Activated CD4-positive, alpha-beta T cell treated with anti-CD3 and anti-CD28 coated beads, Interleukin-2, amount 10 ng/mL, durations not matched to agents 7 days and 5 days (primary cell): Measurements from ENCODE around the gene HEMK1. TPM values are rescaled to one million over a fixed set of nuclear protein-coding genes. Genes with fewer than 3 reads are reported as not detected.

Source experiments
- CTCF ChIA-PET: fragments of 350-600 bp; sonication (Branson Sonifier 250); formaldehyde crosslinking; loops from one replicate; lab custom pipeline; 2021; ENCODE audit warnings: antibody characterized with exemption; lab: Charles Lee
- POLR2A ChIA-PET: fragments of 350-600 bp; sonication (Branson Sonifier 250); formaldehyde crosslinking; loops from one replicate; lab custom pipeline; 2021; ENCODE audit warnings: antibody characterized with exemption; lab: Charles Lee
- DNase-seq: peaks from one replicate; pipeline ENCODE4 v3.0.0-alpha.2; 2020
- H3K27ac Mint-ChIP-seq: one replicate; pipeline ENCODE4 v1.8.0; 2021; ENCODE audit warnings: mild to moderate bottlenecking, moderate library complexity, mixed read lengths
- H3K27me3 Mint-ChIP-seq: one replicate; pipeline ENCODE4 v1.8.0; 2021; ENCODE audit warnings: mixed read lengths
- H3K36me3 Mint-ChIP-seq: one replicate; pipeline ENCODE4 v1.8.0; 2021; ENCODE audit warnings: low read depth, mixed read lengths
- H3K4me1 Mint-ChIP-seq: one replicate; pipeline ENCODE4 v1.8.0; 2021; ENCODE audit warnings: mixed read lengths
- H3K4me3 Mint-ChIP-seq: one replicate; pipeline ENCODE4 v1.8.0; 2021; ENCODE audit warnings: mild to moderate bottlenecking, moderate library complexity, mixed read lengths
- H3K9me3 Mint-ChIP-seq: one replicate; pipeline ENCODE4 v1.8.0; 2021; ENCODE audit warnings: mixed read lengths
- total RNA-seq, 2 experiments: library from RNA; stranded (reverse); gene quantifications; one replicate each; pipeline ENCODE4 v1.2.3, GENCODE V29; 2021

The HEMK1 gene
- total RNA-seq, 2 experiments from 2014 or later = 42.3 to 49.0 TPM

DNA sequence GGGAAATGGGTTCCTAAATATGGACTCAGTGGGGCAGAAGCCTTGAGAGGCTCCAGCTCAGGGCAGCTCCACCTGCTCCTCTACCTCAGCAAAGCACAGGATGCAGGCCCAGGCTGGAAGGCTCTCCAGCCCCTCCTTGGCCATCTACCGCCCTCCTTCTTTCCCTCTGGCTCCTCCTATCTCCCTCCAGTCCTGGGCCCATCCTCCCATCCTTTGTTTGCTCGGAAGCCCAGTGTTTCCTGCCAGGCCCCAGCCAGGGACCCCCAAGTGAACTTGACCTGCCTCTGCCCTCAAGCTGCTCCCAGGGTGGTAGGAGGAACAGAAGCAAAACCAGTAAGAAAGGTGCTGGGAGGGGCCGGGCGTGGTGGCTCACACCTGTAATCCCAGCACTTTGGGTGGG is 67.7 kb downstream of the HEMK1 start:
- ChIA-PET POLR2A (no interaction called here), CTCF (interaction anchor here (0.7 to 2.1 kb wide), 4 partner anchors 16 to 1816 kb away, joined by 3 to 8 read pairs (median 4); no protein-coding TSS in a partner anchor)
- H3K27ac Mint-ChIP-seq = peak overlapping the region; percentile 71
- peaks cover 38% of the 10 kb centered on the region for H3K36me3 Mint-ChIP-seq
- DNase-seq = no peak
- no peaks in the 10 kb centered on the region for H3K9me3 Mint-ChIP-seq
- peaks cover 60% of the 10 kb centered on the region for H3K4me1 Mint-ChIP-seq
- no peaks in the 10 kb centered on the region for H3K27me3 Mint-ChIP-seq
- no peak overlapping the region for H3K4me3 Mint-ChIP-seq

DNA sequence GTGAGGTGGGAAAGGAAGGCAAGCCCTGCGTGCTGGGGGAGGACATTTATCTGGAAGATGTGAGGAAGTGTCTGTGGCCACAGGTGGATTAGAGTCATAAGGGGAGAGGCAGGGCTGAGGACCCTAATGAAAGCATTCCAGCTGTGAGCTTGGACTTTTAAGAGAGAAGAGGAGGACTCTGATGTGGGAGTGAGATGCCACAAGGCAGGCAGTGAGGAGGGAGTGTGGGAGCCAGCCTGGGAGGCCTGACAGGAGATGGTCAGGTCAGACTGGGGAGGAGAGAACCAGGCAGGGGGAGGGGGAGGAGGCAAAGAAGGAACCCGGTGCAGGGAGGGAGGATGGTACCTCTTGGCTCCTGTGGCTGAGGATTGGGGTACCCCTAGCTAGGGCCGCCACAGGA is 68.6 kb downstream of the HEMK1 start:
- no peaks in the 10 kb centered on the region for H3K9me3 Mint-ChIP-seq
- no peaks in the 10 kb centered on the region for H3K27me3 Mint-ChIP-seq
- H3K27ac Mint-ChIP-seq = peak overlapping the region; percentile 71
- DNase-seq = no peak
- ChIA-PET CTCF (interaction anchor here (0.8 to 2.1 kb wide), 2 partner anchors 15 to 22 kb away, joined by 3 to 8 read pairs; no protein-coding TSS in a partner anchor), POLR2A (interaction anchor here (0.6 kb wide), 1 partner anchor 67 kb away, joined by 5 read pairs; no protein-coding TSS in a partner anchor)
- H3K4me1 Mint-ChIP-seq = peaks cover 51% of the 10 kb centered on the region
- H3K4me3 Mint-ChIP-seq = no peak overlapping the region
- peaks cover 35% of the 10 kb centered on the region for H3K36me3 Mint-ChIP-seq

DNA sequence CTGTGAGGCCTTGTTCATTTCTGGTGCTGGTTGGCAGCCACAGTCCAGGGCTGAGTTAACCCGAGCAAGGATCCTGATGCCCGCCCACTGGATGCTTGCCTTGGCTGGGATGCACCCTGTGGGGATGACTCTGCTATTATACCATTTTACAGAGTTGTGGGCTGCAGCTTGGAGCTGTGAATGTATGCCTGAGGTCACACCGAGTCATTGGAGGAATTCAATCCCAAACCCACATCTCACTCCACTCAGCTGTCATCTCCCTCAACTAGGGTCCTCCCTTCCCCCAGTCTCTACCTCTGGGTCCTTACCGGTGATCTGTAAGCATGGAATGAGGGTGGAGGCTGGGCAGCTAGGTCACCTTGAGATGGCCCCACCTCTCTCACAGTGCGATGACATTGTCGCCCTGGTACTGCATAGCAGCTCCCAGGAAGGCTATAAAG is 69.8 kb downstream of the HEMK1 start:
- H3K4me1 Mint-ChIP-seq = peaks cover 39% of the 10 kb centered on the region
- no peak for DNase-seq
- H3K36me3 Mint-ChIP-seq = peaks cover 36% of the 10 kb centered on the region
- CTCF ChIA-PET = interaction anchor here (0.8 to 3.3 kb wide), 3 partner anchors 11 to 23 kb away, joined by 3 to 11 read pairs (median 9); partner anchors contain the start of gene MAPKAPK3
- no peak overlapping the region for H3K27ac Mint-ChIP-seq
- no peaks in the 10 kb centered on the region for H3K9me3 Mint-ChIP-seq
- H3K27me3 Mint-ChIP-seq = no peaks in the 10 kb centered on the region
- H3K4me3 Mint-ChIP-seq = no peak overlapping the region
- POLR2A ChIA-PET = no interaction called here

DNA sequence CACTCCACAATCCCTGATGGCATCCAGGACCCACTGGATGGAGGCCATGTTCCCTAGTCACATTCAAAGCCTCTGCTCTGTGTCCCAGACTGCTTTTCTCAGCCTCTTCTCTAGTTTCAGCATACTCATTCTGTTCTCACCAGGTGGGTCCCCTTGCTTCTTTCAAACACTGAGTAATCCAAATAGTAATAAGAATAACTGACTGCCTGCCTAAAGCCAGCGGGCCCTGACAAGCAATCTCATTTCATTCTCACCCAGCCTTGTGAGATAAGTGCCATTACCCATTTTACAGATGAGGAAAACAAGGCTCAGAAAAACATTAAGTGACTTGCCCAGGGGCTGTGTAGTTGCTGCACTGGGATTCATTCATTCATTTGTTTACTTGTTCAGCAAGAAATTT is 73.1 kb downstream of the HEMK1 start:
- Mint-ChIP-seq H3K9me3 (no peaks in the 10 kb centered on the region), H3K27ac (no peak overlapping the region), H3K36me3 (peaks cover 35% of the 10 kb centered on the region), H3K4me1 (peaks cover 16% of the 10 kb centered on the region), H3K27me3 (no peaks in the 10 kb centered on the region), H3K4me3 (no peak overlapping the region)
- ChIA-PET CTCF (interaction anchor here (3.3 kb wide), 1 partner anchor 14 kb away, joined by 11 read pairs; no protein-coding TSS in a partner anchor), POLR2A (interaction anchor here (0.8 kb wide), 1 partner anchor 73 kb away, joined by 3 read pairs; the partner anchor contains the start of gene HEMK1)
- no peak for DNase-seq

DNA sequence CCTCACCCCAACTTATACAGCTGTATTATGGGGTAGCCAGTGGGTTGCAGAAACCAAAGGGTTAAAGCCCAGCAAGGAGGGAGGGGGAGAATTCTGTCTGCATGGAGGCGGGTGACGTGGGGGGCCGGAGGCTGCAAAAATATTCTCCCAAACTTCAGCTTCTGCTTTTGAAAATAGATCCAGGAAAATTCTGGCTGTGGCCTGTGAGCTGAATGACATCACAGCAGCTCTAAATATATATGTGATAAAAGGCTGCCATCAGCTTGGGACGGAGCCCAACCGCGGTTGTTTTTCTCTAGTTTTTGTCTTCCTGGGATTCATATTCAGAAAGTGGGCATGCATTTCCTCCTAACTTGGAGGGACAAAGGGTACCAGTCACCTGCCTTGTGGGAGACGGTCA is 75.2 kb downstream of the HEMK1 start:
- no peak for DNase-seq
- Mint-ChIP-seq H3K27me3 (no peaks in the 10 kb centered on the region), H3K4me3 (no peak overlapping the region), H3K27ac (no peak overlapping the region), H3K9me3 (no peaks in the 10 kb centered on the region), H3K4me1 (no peaks in the 10 kb centered on the region), H3K36me3 (peaks cover 37% of the 10 kb centered on the region)
- ChIA-PET CTCF (interaction anchor here (1.9 kb wide), 1 partner anchor 28 kb away, joined by 7 read pairs; the partner anchor contains the start of gene MAPKAPK3), POLR2A (no interaction called here)

DNA sequence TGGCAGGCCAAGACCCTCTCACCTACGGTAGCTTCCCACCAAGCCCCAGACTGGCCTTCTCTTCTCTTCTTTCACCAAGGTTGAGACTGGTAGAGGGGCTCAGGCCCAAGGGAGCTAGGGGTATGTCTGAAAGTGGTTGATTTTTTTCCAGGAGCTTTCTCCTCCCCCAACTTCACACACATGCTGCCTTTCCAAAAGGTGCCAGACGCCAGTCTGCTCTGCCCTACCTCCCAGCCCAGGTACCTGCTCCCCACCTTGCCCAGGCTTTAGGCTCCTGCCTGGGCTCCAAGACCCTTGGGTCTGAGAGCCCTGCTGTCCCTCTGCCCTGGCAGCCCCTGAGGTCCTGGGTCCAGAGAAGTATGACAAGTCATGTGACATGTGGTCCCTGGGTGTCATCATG is 76.1 kb downstream of the HEMK1 start:
- CTCF ChIA-PET = interaction anchor here (1.4 to 1.9 kb wide), 2 partner anchors 29 to 74 kb away, joined by 4 to 7 read pairs; partner anchors contain the start of gene MAPKAPK3
- Mint-ChIP-seq H3K9me3 (no peaks in the 10 kb centered on the region), H3K36me3 (peaks cover 38% of the 10 kb centered on the region), H3K4me1 (peaks cover under 1% of the 10 kb centered on the region), H3K27ac (no peak overlapping the region), H3K4me3 (no peak overlapping the region), H3K27me3 (no peaks in the 10 kb centered on the region)
- no peak for DNase-seq
- POLR2A ChIA-PET = no interaction called here

Other genes with a start within 250 kb of the HEMK1 start
- gene HYAL2, start 246.8 kb upstream of the HEMK1 start, total RNA-seq = 1 to 10 TPM; 4.3 to 5.7 TPM
- gene TUSC2, start 241.3 kb upstream of the HEMK1 start, total RNA-seq = 10 to 100 TPM; 16.1 to 17.7 TPM
- gene RASSF1, start 228.7 kb upstream of the HEMK1 start, total RNA-seq = 100 to 1,000 TPM in 1 of 2 experiments, 10 to 100 TPM in 1; 88.3 to 122 TPM
- gene ZMYND10, start 223.8 kb upstream of the HEMK1 start, total RNA-seq = 1 to 10 TPM; 3.5 to 3.6 TPM
- gene NPRL2, start 218.7 kb upstream of the HEMK1 start, total RNA-seq = 10 to 100 TPM; 40.8 to 46.5 TPM
- gene CYB561D2, start 218.7 kb upstream of the HEMK1 start, total RNA-seq = 10 to 100 TPM; 35.3 to 40.9 TPM
- gene TMEM115, start 210.0 kb upstream of the HEMK1 start, total RNA-seq = 10 to 100 TPM; 17.5 to 19.2 TPM
- under 1 TPM; 0.60 to 0.62 TPM for gene CACNA2D2, start 65.9 kb upstream of the HEMK1 start, total RNA-seq
- gene C3orf18, start 1.8 kb upstream of the HEMK1 start, total RNA-seq = 10 to 100 TPM; 29.0 to 33.9 TPM
- gene CISH, start 42.3 kb downstream of the HEMK1 start, total RNA-seq = 100 to 1,000 TPM; 300 to 308 TPM
- 100 to 1,000 TPM; 135 to 140 TPM for gene MAPKAPK3, start 47.6 kb downstream of the HEMK1 start, total RNA-seq
- 1 to 10 TPM in 1 of 2 experiments, under 1 TPM in 1; 1.00 to 1.1 TPM for gene DOCK3, start 105.4 kb downstream of the HEMK1 start, total RNA-seq